GM12892 (cell line): ENCODE results near the gene TRAF3.

Source experiments
- POLR2A ChIP-seq: IDR thresholded peaks from 2 replicates; pipeline ENCODE4 v1.6.1; 2011; ENCODE audit warnings: low read depth, low read length, control low read depth
- POLR2AphosphoS5 ChIP-seq: IDR thresholded peaks from 2 replicates; pipeline ENCODE4 v1.6.1; 2011; ENCODE audit warnings: low read depth, low read length, control low read depth

DNA sequence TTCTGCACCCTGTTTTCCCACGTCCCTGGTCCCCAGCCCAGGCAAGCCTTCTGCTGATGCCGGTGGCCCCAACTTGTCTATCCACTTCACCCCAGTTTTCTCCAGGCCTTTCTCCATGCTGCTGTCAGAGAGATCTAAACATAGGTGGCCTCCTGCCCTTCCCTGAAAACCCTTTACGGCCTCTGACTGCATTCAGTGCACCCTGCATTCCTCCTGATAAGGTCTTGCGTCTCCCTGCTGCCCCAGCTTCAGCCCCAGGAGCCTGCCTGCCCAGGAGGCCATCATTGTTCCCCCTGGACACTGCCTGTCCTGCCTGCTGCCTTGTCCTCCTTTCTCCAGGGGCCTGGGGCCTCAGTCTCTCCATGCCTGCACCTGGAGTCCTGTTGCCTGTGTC lies 29.8 kb downstream of the TRAF3 start:
- TF ChIP-seq POLR2A, result no peak
- no peak for TF ChIP-seq POLR2AphosphoS5
